H1 (cell line): ENCODE results near the gene BCL11A. TPM values are rescaled to one million over a fixed set of nuclear protein-coding genes. Genes with fewer than 3 reads are reported as not detected.

Experiments
- CTCF ChIA-PET: fragments of 300-600 bp; sonication (Branson Sonifier 250); formaldehyde crosslinking; loops from one replicate; lab custom pipeline; 2021; ENCODE audit not compliant: partially characterized antibody; lab: Charles Lee
- POLR2A ChIA-PET: fragments of 300-600 bp; sonication (Branson Sonifier 250); formaldehyde crosslinking; loops from one replicate; lab custom pipeline; 2021; ENCODE audit warnings: inconsistent platforms; ENCODE audit not compliant: partially characterized antibody; lab: Charles Lee
- DNase-seq, 2 experiments: peaks; one replicate each; pipeline versions ENCODE4 v3.0.0 to v3.0.0-alpha.2; 2010 to 2022; ENCODE audit warnings: low spot score in 2 of 2, low read depth in 1 of 2, mixed read lengths in 1 of 2
- FAIRE-seq: peaks from 2 replicates; lab custom pipeline; 2011; peaks lifted over from hg19 to GRCh38; lab: Jason Lieb, UNC
- H2AFZ ChIP-seq: 2 replicates; pipeline ENCODE4 v1.8.1; 2012; ENCODE audit warnings: low read length, inconsistent platforms
- H2AK5ac ChIP-seq: 2 replicates; pipeline ENCODE4 v1.6.1; 2013; ENCODE audit warnings: low read depth, low read length
- H2BK120ac ChIP-seq: replicated peaks from 2 replicates; pipeline ENCODE3; 2013; ENCODE audit warnings: low read depth, low read length, inconsistent platforms
- H2BK12ac ChIP-seq: 2 replicates; pipeline ENCODE4 v1.6.1; 2013; ENCODE audit warnings: low read depth, low read length
- H2BK15ac ChIP-seq: 2 replicates; pipeline ENCODE4 v1.6.1; 2013; ENCODE audit warnings: low read length
- H2BK20ac ChIP-seq: 2 replicates; pipeline ENCODE4 v1.6.1; 2013; ENCODE audit warnings: low read length
- H2BK5ac ChIP-seq: 2 replicates; pipeline ENCODE4 v1.6.1; 2013; ENCODE audit warnings: low read depth, low read length
- H3K14ac ChIP-seq: 2 replicates; pipeline ENCODE4 v1.6.1; 2013; ENCODE audit warnings: inconsistent platforms; ENCODE audit not compliant: insufficient read length
- H3K18ac ChIP-seq: 2 replicates; pipeline ENCODE4 v1.6.1; 2013; ENCODE audit warnings: low read length; ENCODE audit errors: extremely low read depth
- H3K23ac ChIP-seq: 2 replicates; pipeline ENCODE4 v1.6.1; 2013; ENCODE audit warnings: inconsistent platforms; ENCODE audit not compliant: insufficient read length
- H3K23me2 ChIP-seq: 2 replicates; pipeline ENCODE4 v1.6.1; 2013; ENCODE audit warnings: low read depth, low read length
- H3K27ac ChIP-seq: 2 replicates; pipeline ENCODE4 v1.6.1; 2011; ENCODE audit warnings: low read depth, low read length, inconsistent platforms
- H3K27me3 ChIP-seq, 4 experiments: replicated peaks in 1 of 4; 1 replicate in 1 of 4; 2 replicates in 3 of 4; pipeline versions ENCODE4 v1.6.1 to v1.8.1; 2011 to 2013; ENCODE audit warnings: low read length in 3 of 4, mild to moderate bottlenecking in 3 of 4, inconsistent platforms in 2 of 4, mixed read lengths in 2 of 4, moderate library complexity in 1 of 4; ENCODE audit not compliant: control insufficient read depth in 3 of 4, insufficient read depth in 3 of 4; ENCODE audit errors: extremely low read depth in 1 of 4
- H3K36me3 ChIP-seq, 4 experiments: 2 replicates each; pipeline versions ENCODE4 v1.6.1 to v1.8.1; 2011 to 2013; ENCODE audit warnings: mild to moderate bottlenecking in 4 of 4, low read length in 3 of 4, moderate library complexity in 2 of 4, control low read depth in 1 of 4, inconsistent platforms in 1 of 4; ENCODE audit not compliant: insufficient read depth in 4 of 4, control insufficient read depth in 2 of 4
- H3K4ac ChIP-seq: replicated peaks from 2 replicates; pipeline ENCODE3; 2013; ENCODE audit warnings: low read length, low read depth, mixed read lengths, inconsistent platforms; ENCODE audit not compliant: insufficient read length
- H3K4me1 ChIP-seq, 4 experiments: replicated peaks in 1 of 4; 1 replicate in 1 of 4; 2 replicates in 3 of 4; pipeline versions ENCODE4 v1.6.1 to v1.8.1; 2011 to 2013; ENCODE audit warnings: low read length in 3 of 4, inconsistent platforms in 2 of 4, mixed read lengths in 1 of 4; ENCODE audit not compliant: insufficient read depth in 4 of 4, control insufficient read depth in 3 of 4
- H3K4me2 ChIP-seq, 2 experiments: 2 replicates each; pipeline versions ENCODE4 v1.6.1 to v1.8.1; 2011 to 2013; ENCODE audit warnings: low read depth in 2 of 2, low read length in 2 of 2, control low read depth in 1 of 2, inconsistent platforms in 1 of 2, mild to moderate bottlenecking in 1 of 2; ENCODE audit not compliant: insufficient read depth in 1 of 2
- H3K4me3 ChIP-seq, 4 experiments: fragments of 200-600, 300-600 bp in 1 of 4; sonication (generic), shearing (Covaris generic), sonication (Bioruptor Twin) in 1 of 4; 2 replicates each; pipeline versions ENCODE4 v1.5.1 to v1.8.1; 2011 to 2016; ENCODE audit warnings: low read length in 4 of 4, low read depth in 3 of 4, control low read depth in 2 of 4, inconsistent platforms in 2 of 4, mild to moderate bottlenecking in 2 of 4, mixed read lengths in 1 of 4, moderate library complexity in 1 of 4; ENCODE audit not compliant: insufficient read depth in 2 of 4; ENCODE audit errors: extremely low read depth in 1 of 4
- H3K56ac ChIP-seq: replicated peaks from 2 replicates; pipeline ENCODE3; 2013; ENCODE audit warnings: low read depth, mild to moderate bottlenecking, mixed read lengths, low read length, inconsistent platforms; ENCODE audit not compliant: insufficient read length
- H3K79me1 ChIP-seq: 2 replicates; pipeline ENCODE4 v1.6.1; 2013; ENCODE audit warnings: low read depth, low read length, control low read depth
- H3K79me2 ChIP-seq, 2 experiments: 2 replicates each; pipeline versions ENCODE4 v1.6.1 to v1.8.1; 2012 to 2013; ENCODE audit warnings: low read length in 2 of 2, mild to moderate bottlenecking in 2 of 2, inconsistent platforms in 1 of 2; ENCODE audit not compliant: insufficient read depth in 2 of 2, control insufficient read depth in 1 of 2
- H3K9ac ChIP-seq, 4 experiments: replicated peaks in 1 of 4; 1 replicate in 1 of 4; 2 replicates in 3 of 4; pipeline versions ENCODE4 v1.6.1 to v1.8.1; 2011 to 2013; ENCODE audit warnings: low read depth in 3 of 4, low read length in 3 of 4, control low read depth in 2 of 4, mild to moderate bottlenecking in 2 of 4, moderate library complexity in 2 of 4, inconsistent platforms in 1 of 4; ENCODE audit errors: extremely low read depth in 1 of 4
- H3K9me3 ChIP-seq, 2 experiments: 2 replicates each; pipeline versions ENCODE4 v1.6.1 to v1.8.1; 2012 to 2013; ENCODE audit warnings: mild to moderate bottlenecking in 2 of 2, moderate library complexity in 2 of 2, control low read depth in 1 of 2, inconsistent platforms in 1 of 2, low read depth in 1 of 2, low read length in 1 of 2, mixed read lengths in 1 of 2; ENCODE audit not compliant: insufficient read depth in 2 of 2
- H4K20me1 ChIP-seq, 2 experiments: replicated peaks in 1 of 2; 2 replicates each; pipeline versions ENCODE3 to v1.8.1; 2011 to 2013; ENCODE audit warnings: inconsistent platforms in 2 of 2, low read length in 2 of 2, mild to moderate bottlenecking in 1 of 2; ENCODE audit not compliant: insufficient read depth in 2 of 2, control insufficient read depth in 1 of 2
- H4K5ac ChIP-seq: 2 replicates; pipeline ENCODE4 v1.6.1; 2013; ENCODE audit warnings: low read length, low read depth, mixed read lengths, inconsistent platforms; ENCODE audit not compliant: insufficient read length
- H4K8ac ChIP-seq: 2 replicates; pipeline ENCODE4 v1.8.0; 2013; ENCODE audit warnings: mild to moderate bottlenecking, moderate library complexity, low read length, inconsistent platforms; ENCODE audit not compliant: insufficient read depth; ENCODE audit errors: extremely low read depth
- H4K91ac ChIP-seq: replicated peaks from 2 replicates; pipeline ENCODE3; 2013; ENCODE audit warnings: low read length, mixed read lengths, inconsistent platforms; ENCODE audit not compliant: insufficient read length
- ATF3 ChIP-seq: IDR thresholded peaks from 2 replicates; pipeline ENCODE4 v1.6.1; 2011; ENCODE audit warnings: low read depth, mild to moderate bottlenecking, low read length; ENCODE audit not compliant: insufficient read depth
- BACH1 ChIP-seq: IDR thresholded peaks from 2 replicates; pipeline ENCODE4 v1.6.1; 2012; ENCODE audit warnings: low read length, improper control_type of control experiment
- BRCA1 ChIP-seq: IDR thresholded peaks from 2 replicates; pipeline ENCODE4 v1.6.1; 2012; ENCODE audit warnings: low read depth, low read length, improper control_type of control experiment
- EGR1 ChIP-seq: IDR thresholded peaks from 2 replicates; pipeline ENCODE4 v1.6.1; 2011; ENCODE audit warnings: low read depth, low read length, borderline replicate concordance
- EP300 ChIP-seq, 2 experiments: IDR thresholded peaks; 1 replicate in 1 of 2; 2 replicates in 1 of 2; pipeline ENCODE4 v1.6.1; 2011 to 2012; ENCODE audit warnings: low read depth in 2 of 2, low read length in 2 of 2, mild to moderate bottlenecking in 2 of 2, borderline replicate concordance in 1 of 2, inconsistent platforms in 1 of 2, moderate library complexity in 1 of 2
- MAX ChIP-seq: IDR thresholded peaks from 2 replicates; pipeline ENCODE4 v1.6.1; 2012; ENCODE audit warnings: inconsistent platforms
- PHF8 ChIP-seq: fragments of 200-600 bp; sonication (generic); conservative IDR thresholded peaks from 2 replicates; pipeline ENCODE4 v1.7.1; 2012; ENCODE audit warnings: low read depth, mild to moderate bottlenecking, inconsistent platforms, low read length, moderate library complexity
- POLR2AphosphoS5 ChIP-seq: IDR thresholded peaks from 2 replicates; pipeline ENCODE4 v1.6.1; 2011; ENCODE audit warnings: low read depth, low read length
- RFX5 ChIP-seq: IDR thresholded peaks from 2 replicates; pipeline ENCODE4 v1.6.1; 2011; ENCODE audit warnings: low read depth, low read length, improper control_type of control experiment, borderline replicate concordance
- SIRT6 ChIP-seq: IDR thresholded peaks from one replicate; pipeline ENCODE4 v1.7.1; 2012; ENCODE audit warnings: low read length, inconsistent platforms
- SP4 ChIP-seq: IDR thresholded peaks from 2 replicates; pipeline ENCODE4 v1.6.1; 2012; ENCODE audit warnings: low read length, inconsistent platforms
- WGBS, 2 experiments: shearing (Covaris generic) in 1 of 2; methylation state at CpG; one replicate each; pipeline versions ENCODE4 v1.1.6 to v1.1.7; 2013 to 2015; ENCODE audit warnings: low lambda C conversion rate in 2 of 2, mixed read lengths in 2 of 2, inconsistent platforms in 1 of 2, low coverage in 1 of 2, missing lambda C conversion rate in 1 of 2; ENCODE audit not compliant: insufficient replicate concordance in 2 of 2, insufficient coverage in 1 of 2, insufficient read length in 1 of 2; ENCODE audit errors: extremely low coverage in 1 of 2, missing lambda C conversion rate in 1 of 2; 5-methylcytosine and 5-hydroxymethylcytosine counted together
- polyA plus RNA-seq, 7 experiments: library from polyadenylated mRNA; depleted of rRNA in 3 of 7; stranded (reverse) in 5 of 7; unstranded in 2 of 7; fragments of >200 nt in 5 of 7; fragments of 200-250 nt in 2 of 7; gene quantifications; 1 replicate in 5 of 7; 2 replicates in 1 of 7; 4 replicates in 1 of 7; pipeline versions ENCODE4 v1.2.1 to v1.2.3, GENCODE V29; 2011 to 2013; ENCODE audit warnings: missing spikeins in 2 of 7, mixed read lengths in 2 of 7
- total RNA-seq: library from RNA; stranded (reverse); fragmentation: NEBNext Ultra II Directional; extraction: Animal tissue kit (Norgen Biotek cat#: 25700); gene quantifications from 2 replicates; pipeline ENCODE4 v1.2.1, GENCODE V29; 2021

BCL11A gene
- total and polyA plus RNA-seq, 2 of the 8 experiments (the other 6 are each of a cell fraction or from before 2014, with no cell fraction given) = 11.9 to 59.3 TPM

- H3K79me2 ChIP-seq = peaks cover 6 to 97% of the 10 kb centered on the region in 2 experiments; a peak in 3 of 4 replicates
- ChIA-PET CTCF (interaction anchor here (1.0 to 1.6 kb wide), 5 partner anchors 16 to 208 kb away, joined by 3 to 5 read pairs (median 3); no protein-coding TSS in a partner anchor), POLR2A (interaction anchor here (0.7 to 1.6 kb wide), 3 partner anchors 9 to 1172 kb away, joined by 3 to 6 read pairs (median 4); no protein-coding TSS in a partner anchor)
Observed at GRCh38 chr2:60544954-60545560, 8.4 kb downstream of the BCL11A start.

More at GRCh38 chr2:60544954-60545560, 8.4 kb downstream of the BCL11A start:
- Histone ChIP-seq H3K9me3 (no peaks in the 10 kb centered on the region), H3K56ac (no peak overlapping the region), H3K23me2 (peaks cover 5% of the 10 kb centered on the region; the same call in 1 of the 2 replicates), H2BK12ac (no peak overlapping the region), H3K4me1 (peaks cover 2 to 19% (median 10%) of the 10 kb centered on the region in 4 experiments; a peak in 5 of 7 replicates), H3K4ac (no peak overlapping the region), H3K36me3 (peaks cover 16 to 57% (median 25%) of the 10 kb centered on the region in 4 experiments), H2AFZ (no peak overlapping the region), H4K5ac (no peak overlapping the region), H3K14ac (no peak overlapping the region), H4K20me1 (peaks cover 18 to 30% of the 10 kb centered on the region in 2 experiments), H3K79me1 (peaks cover 5% of the 10 kb centered on the region; the same call in 1 of the 2 replicates), H2AK5ac (no peak overlapping the region), H3K27ac (no peak overlapping the region), H2BK5ac (no peak overlapping the region), H3K4me2 (0 out of 4 replicates have a peak overlapping the region, but pooled peaks of 1 of the 2 experiments have one; percentile 9), H2BK15ac (no peak overlapping the region), H3K9ac (no peak overlapping the region), H3K18ac (no peak overlapping the region), H2BK120ac (no peak overlapping the region), H4K8ac (no peak overlapping the region), H3K4me3 (no peak overlapping the region), H4K91ac (no peak overlapping the region), H2BK20ac (no peak overlapping the region), H3K23ac (no peak overlapping the region), H3K27me3 (peaks cover 0 to under 1% (median 0%) of the 10 kb centered on the region in 4 experiments; a peak in 1 of 7 replicates)
- 90% methylated on average over 9 of the region's 9 CpGs; no CpG with 5 or more reads in 1 of the 2 experiments for WGBS, 2 experiments
- TF ChIP-seq EP300 (IDR thresholded peaks at IDR 0.05; ENCODE audit: borderline replicate concordance in 1 of 2, low read depth in 2 of 2, low read length in 2 of 2) (no peak), BRCA1 (no peak), MAX (no peak), RFX5 (no peak), POLR2AphosphoS5 (no peak), ATF3 (no peak), PHF8 (no peak), BACH1 (no peak), EGR1 (no peak), SP4 (no peak), SIRT6 (no peak)
- DNase-seq (no peak), FAIRE-seq (no peak)
